Measurements from ENCODE around the gene SLC16A5. TPM values are rescaled to one million over a fixed set of nuclear protein-coding genes. Genes with fewer than 3 reads are reported as not detected.

SLC16A5 gene
- total RNA-seq, 1 experiment from 2014 or later, result 28.2 TPM

- peak; percentile 91 for DNase-seq
- Histone ChIP-seq H3K4me3 (ENCODE audit: insufficient read depth, low read depth, low read length) (no peak overlapping the region), H3K36me3 (replicated peaks; ENCODE audit: control insufficient read depth, insufficient read depth, low read length) (peaks cover 3% of the 10 kb centered on the region), H3K27me3 (ENCODE audit: control insufficient read depth, insufficient read depth, low read length) (no peaks in the 10 kb centered on the region; the same call in 1 of the 2 replicates)
Observed at GRCh38 chr17:75105126-75106080, 17.6 kb downstream of the SLC16A5 start.

GRCh38 chr17:75108193-75108592, 20.4 kb downstream of the SLC16A5 start:
- Histone ChIP-seq H3K36me3 (replicated peaks; ENCODE audit: control insufficient read depth, insufficient read depth, low read length) (peaks cover 2% of the 10 kb centered on the region; the same call in 1 of the 2 replicates), H3K27me3 (ENCODE audit: control insufficient read depth, insufficient read depth, low read length) (no peaks in the 10 kb centered on the region; the same call in 1 of the 2 replicates), H3K4me3 (ENCODE audit: insufficient read depth, low read depth, low read length) (no peak overlapping the region)
- DNase-seq, result no peak

- H3K36me3 ChIP-seq (replicated peaks; ENCODE audit: control insufficient read depth, insufficient read depth, low read length), result peaks cover 2% of the 10 kb centered on the region; the same call in 1 of the 2 replicates
- peak overlapping the region; percentile 71 for H3K4me3 ChIP-seq (ENCODE audit: insufficient read depth, low read depth, low read length)
- no peaks in the 10 kb centered on the region; the same call in 1 of the 2 replicates for H3K27me3 ChIP-seq (ENCODE audit: control insufficient read depth, insufficient read depth, low read length)
- peak; percentile 86 for DNase-seq
Observed at GRCh38 chr17:75109046-75109406, 21.3 kb downstream of the SLC16A5 start.

- DNase-seq, result peak; percentile 99
- Histone ChIP-seq H3K4me3 (ENCODE audit: insufficient read depth, low read depth, low read length) (peak within 1 kb of the TSS; percentile 71), H3K27me3 (ENCODE audit: control insufficient read depth, insufficient read depth, low read length) (no peaks in the 10 kb centered on the region; the same call in 1 of the 2 replicates), H3K36me3 (replicated peaks; ENCODE audit: control insufficient read depth, insufficient read depth, low read length) (0 out of 2 replicates have a peak, but pooled peaks cover 1% of the 10 kb centered on the region)
Observed at GRCh38 chr17:75109407-75110233, 21.9 kb downstream of the SLC16A5 start, which contains the start of gene ARMC7. ARMC7 (plus strand) TSS chr17:75109969; CDS start chr17:75110289, 320 bp downstream.

GRCh38 chr17:75110234-75110937, 22.6 kb downstream of the SLC16A5 start:
- Histone ChIP-seq H3K27me3 (ENCODE audit: control insufficient read depth, insufficient read depth, low read length) (no peaks in the 10 kb centered on the region; the same call in 1 of the 2 replicates), H3K36me3 (replicated peaks; ENCODE audit: control insufficient read depth, insufficient read depth, low read length) (peaks cover 1% of the 10 kb centered on the region; the same call in 1 of the 2 replicates), H3K4me3 (ENCODE audit: insufficient read depth, low read depth, low read length) (peak overlapping the region; percentile 71)
- peak; percentile 85 for DNase-seq

GRCh38 chr17:75111777-75112335, 24.1 kb downstream of the SLC16A5 start:
- H3K27me3 ChIP-seq (ENCODE audit: control insufficient read depth, insufficient read depth, low read length), result no peaks in the 10 kb centered on the region; the same call in 1 of the 2 replicates
- no peak overlapping the region for H3K4me3 ChIP-seq (ENCODE audit: insufficient read depth, low read depth, low read length)
- H3K36me3 ChIP-seq (replicated peaks; ENCODE audit: control insufficient read depth, insufficient read depth, low read length), result peaks cover 1% of the 10 kb centered on the region; the same call in 1 of the 2 replicates
- DNase-seq, result no peak

GRCh38 chr17:75113798-75114551, 26.2 kb downstream of the SLC16A5 start:
- Histone ChIP-seq H3K36me3 (replicated peaks; ENCODE audit: control insufficient read depth, insufficient read depth, low read length) (peaks cover 1% of the 10 kb centered on the region; the same call in 1 of the 2 replicates), H3K27me3 (ENCODE audit: control insufficient read depth, insufficient read depth, low read length) (no peaks in the 10 kb centered on the region; the same call in 1 of the 2 replicates), H3K4me3 (ENCODE audit: insufficient read depth, low read depth, low read length) (no peak overlapping the region)
- DNase-seq, result peak; percentile 94

GRCh38 chr17:75114552-75115314, 27.0 kb downstream of the SLC16A5 start:
- no peak for DNase-seq
- Histone ChIP-seq H3K36me3 (replicated peaks; ENCODE audit: control insufficient read depth, insufficient read depth, low read length) (peaks cover 1% of the 10 kb centered on the region; the same call in 1 of the 2 replicates), H3K4me3 (ENCODE audit: insufficient read depth, low read depth, low read length) (no peak overlapping the region), H3K27me3 (ENCODE audit: control insufficient read depth, insufficient read depth, low read length) (no peaks in the 10 kb centered on the region)

- no peak for DNase-seq
- H3K36me3 ChIP-seq (replicated peaks; ENCODE audit: control insufficient read depth, insufficient read depth, low read length), result peaks cover 1% of the 10 kb centered on the region; the same call in 1 of the 2 replicates
Observed at GRCh38 chr17:75115555-75115954, 27.8 kb downstream of the SLC16A5 start.

GRCh38 chr17:75116737-75117136, 29.0 kb downstream of the SLC16A5 start:
- Histone ChIP-seq H3K27me3 (ENCODE audit: control insufficient read depth, insufficient read depth, low read length) (no peaks in the 10 kb centered on the region), H3K36me3 (replicated peaks; ENCODE audit: control insufficient read depth, insufficient read depth, low read length) (peaks cover 1% of the 10 kb centered on the region; the same call in 1 of the 2 replicates), H3K4me3 (ENCODE audit: insufficient read depth, low read depth, low read length) (no peak overlapping the region)
- no peak for DNase-seq

More at GRCh38 chr17:75115555-75115954, 27.8 kb downstream of the SLC16A5 start:
- no peaks in the 10 kb centered on the region for H3K27me3 ChIP-seq (ENCODE audit: control insufficient read depth, insufficient read depth, low read length)
- H3K4me3 ChIP-seq (ENCODE audit: insufficient read depth, low read depth, low read length), result no peak overlapping the region

- H3K36me3 ChIP-seq (replicated peaks; ENCODE audit: control insufficient read depth, insufficient read depth, low read length), result peaks cover 1% of the 10 kb centered on the region; the same call in 1 of the 2 replicates
Observed at GRCh38 chr17:75118307-75118706, 30.6 kb downstream of the SLC16A5 start.

GRCh38 chr17:75124041-75124818, 36.5 kb downstream of the SLC16A5 start:
- no peak for DNase-seq
- Histone ChIP-seq H3K4me3 (ENCODE audit: insufficient read depth, low read depth, low read length) (no peak overlapping the region), H3K36me3 (replicated peaks; ENCODE audit: control insufficient read depth, insufficient read depth, low read length) (no peaks in the 10 kb centered on the region), H3K27me3 (ENCODE audit: control insufficient read depth, insufficient read depth, low read length) (no peaks in the 10 kb centered on the region)

More at GRCh38 chr17:75118307-75118706, 30.6 kb downstream of the SLC16A5 start:
- no peak for DNase-seq
- Histone ChIP-seq H3K4me3 (ENCODE audit: insufficient read depth, low read depth, low read length) (no peak overlapping the region), H3K27me3 (ENCODE audit: control insufficient read depth, insufficient read depth, low read length) (no peaks in the 10 kb centered on the region)

All from H7 (cell line).